Lower leg skin (tissue), 3 donors: ENCODE data around the gene HLA-DOB.

Experiments used
- CTCF ChIP-seq, 3 donors: fragments of 450-650 bp; IDR thresholded peaks; one replicate each; pipeline ENCODE4 v1.5.1; 2016; ENCODE audit warnings: antibody characterized with exemption in 3 of 3, mild to moderate bottlenecking in 3 of 3, moderate library complexity in 2 of 3
- POLR2A ChIP-seq, 2 donors: fragments of 450-650 bp; IDR thresholded peaks; one replicate each; pipeline ENCODE4 v1.6.1; 2016 to 2017; ENCODE audit warnings: antibody characterized with exemption in 2 of 2, mild to moderate bottlenecking in 1 of 2, moderate library complexity in 1 of 2

GRCh38 chr6:32785781-32786533 is 30.8 kb downstream of the HLA-DOB start:
- TF ChIP-seq CTCF (IDR thresholded peaks at IDR 0.05) (no peak), POLR2A (IDR thresholded peaks at IDR 0.05) (no peak)
